NCI-H2196 (cell line): ENCODE results near the gene ANKRA2.
A peak's percentile ranks its signal among the peaks of the same experiment; 100 is the strongest.
"Not testable (repeated sequence)": the region's sequence is repeated elsewhere in the genome, so short reads cannot be mapped to it uniquely, and the experiment has no call there.

Experiments
- DNase-seq: peaks from one replicate; lab custom pipeline; 2025; ENCODE audit not compliant: unreplicated experiment; lab: John Stamatoyannopoulos, UW

Gene ANKRA2

DNA sequence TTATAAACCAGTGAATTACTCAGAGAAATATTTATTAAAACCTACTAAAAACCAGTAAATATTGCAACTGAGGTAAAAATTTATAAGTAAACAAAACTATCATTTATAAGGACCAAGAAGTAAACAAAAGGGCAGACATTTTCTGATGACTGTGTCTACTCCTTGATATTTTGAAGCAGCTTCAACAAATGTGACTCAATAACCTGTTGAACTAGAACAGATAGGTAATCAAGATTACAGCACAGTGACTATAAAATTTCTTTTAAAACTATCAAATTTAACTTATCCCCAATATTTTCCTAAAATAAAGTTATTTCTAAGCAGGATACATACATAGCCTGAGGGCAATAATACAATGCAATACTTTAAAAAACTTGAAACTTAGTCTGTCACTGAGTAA is 12.8 kb downstream of the ANKRA2 start:
- no peak for DNase-seq

DNA sequence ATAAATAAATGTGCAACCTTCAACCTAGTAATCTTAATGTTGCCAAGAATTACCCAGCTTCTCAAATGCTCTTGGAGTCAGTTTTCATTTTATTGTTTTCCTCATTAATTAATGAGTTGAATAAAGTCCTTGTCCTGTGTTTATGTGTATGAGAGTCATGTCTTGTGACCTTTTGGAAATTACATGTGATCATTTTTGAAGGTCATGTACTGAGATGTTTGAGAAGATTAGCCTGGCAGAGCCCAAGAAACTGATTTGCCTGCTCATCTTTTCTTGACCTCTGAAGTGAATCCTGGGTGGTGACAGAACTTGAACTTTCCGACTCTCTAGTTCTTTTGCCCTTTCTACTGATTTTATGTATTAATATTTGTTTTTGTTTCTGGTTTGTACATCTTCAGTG is 15.4 kb downstream of the ANKRA2 start:
- DNase-seq, result no peak

DNA sequence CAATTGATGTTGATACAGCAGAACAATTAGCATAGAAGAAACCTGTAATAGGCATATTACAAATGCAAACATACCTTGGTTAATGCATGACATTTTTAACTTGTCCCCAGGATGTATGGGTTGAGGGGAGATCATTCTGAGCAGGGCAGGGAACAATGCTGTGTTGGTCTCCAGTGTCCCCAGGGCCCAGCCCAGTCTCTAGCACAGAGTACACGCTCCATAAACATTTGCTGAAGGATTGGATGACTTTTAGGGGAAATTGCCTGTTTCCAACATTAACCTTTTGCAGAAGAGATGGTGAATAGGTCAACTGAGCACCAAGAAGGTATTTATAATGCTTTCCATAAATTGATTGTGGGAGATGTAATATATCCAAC is 20.0 kb downstream of the ANKRA2 start:
- no peak for DNase-seq

DNA sequence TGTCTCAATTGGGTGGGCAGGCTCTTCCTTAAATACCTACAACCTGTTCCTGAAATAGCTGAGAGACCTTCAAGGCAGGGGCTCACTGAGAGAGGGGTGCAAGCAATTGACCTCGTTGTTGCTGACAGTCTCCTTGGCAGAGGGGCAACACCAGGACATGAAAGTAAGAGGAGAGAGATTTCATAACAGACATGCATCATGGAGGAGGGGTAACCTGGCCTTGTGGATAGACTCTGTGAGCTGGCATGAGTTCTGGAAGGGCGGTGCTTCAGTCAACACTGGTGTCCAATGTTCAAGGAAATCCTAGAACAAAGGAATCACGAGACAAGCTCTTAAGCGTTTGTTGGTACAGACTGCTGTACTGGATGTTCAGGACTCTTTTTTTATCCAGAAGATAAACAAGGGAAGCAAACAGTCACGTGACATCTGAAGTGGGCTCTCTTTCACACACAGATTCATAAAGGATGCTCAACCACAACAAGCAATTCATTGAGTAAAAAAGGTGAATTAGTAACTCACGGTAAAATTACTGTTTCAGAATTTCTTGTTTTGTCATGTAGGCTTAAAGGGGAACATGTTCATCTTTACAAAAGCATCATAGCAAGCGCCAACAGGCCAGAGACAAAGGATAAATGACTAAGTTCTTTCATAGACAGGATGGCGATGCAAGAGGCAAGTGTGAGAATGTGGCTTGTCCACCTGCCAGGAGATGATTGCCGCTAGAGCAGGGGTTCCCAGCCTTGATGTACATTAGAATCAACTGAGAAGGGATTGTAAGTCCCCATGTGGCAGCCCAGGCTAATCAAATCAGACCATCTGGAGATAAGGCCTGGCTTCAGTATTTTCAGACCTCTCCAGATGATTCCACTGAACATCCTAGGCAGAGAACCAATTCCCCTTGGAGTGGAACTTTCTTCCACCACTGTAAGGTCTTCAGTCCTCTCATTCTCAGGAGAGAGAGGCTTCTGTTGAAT is 20.7 kb downstream of the ANKRA2 start:
- peak; percentile 88 for DNase-seq

DNA sequence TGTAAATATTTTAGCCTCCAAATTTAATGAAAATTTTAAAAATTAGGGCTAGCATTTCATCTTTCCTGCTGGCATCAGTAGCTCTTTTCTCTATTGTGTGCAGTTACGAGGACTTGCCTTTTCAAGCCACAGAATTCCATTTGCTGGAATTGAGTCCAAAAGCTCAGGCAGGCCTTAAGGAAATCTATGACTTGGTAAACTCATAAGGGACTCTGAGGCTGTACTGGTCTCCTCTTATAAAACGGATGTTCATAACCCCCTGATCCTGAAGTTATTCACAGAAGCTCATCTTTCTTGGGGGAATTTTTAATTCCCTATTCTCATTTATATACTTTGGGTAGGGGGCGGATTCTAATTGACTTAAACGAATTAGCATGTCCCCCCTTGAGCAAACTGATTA is 23.4 kb downstream of the ANKRA2 start:
- no peak for DNase-seq

DNA sequence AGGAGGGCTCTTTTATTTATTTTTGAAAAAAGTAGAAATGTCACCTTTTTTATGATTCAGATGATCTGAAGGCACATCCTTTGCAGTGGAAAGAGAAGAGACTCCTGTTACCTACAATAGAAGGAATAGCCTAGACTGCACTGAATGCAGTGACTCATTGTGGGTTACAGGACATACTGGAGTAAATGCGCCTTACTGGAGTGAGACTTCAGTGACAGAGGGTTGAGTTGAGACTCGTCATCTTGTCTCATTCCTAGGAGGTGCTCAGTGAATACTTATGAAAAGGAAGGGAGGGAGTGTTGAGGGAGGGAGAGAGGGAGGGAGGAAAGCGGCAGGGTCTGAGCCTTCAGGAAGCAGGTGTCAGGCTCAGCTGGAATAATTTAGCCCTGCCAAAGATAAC is 25.2 kb downstream of the ANKRA2 start:
- peak; percentile 11 for DNase-seq

DNA sequence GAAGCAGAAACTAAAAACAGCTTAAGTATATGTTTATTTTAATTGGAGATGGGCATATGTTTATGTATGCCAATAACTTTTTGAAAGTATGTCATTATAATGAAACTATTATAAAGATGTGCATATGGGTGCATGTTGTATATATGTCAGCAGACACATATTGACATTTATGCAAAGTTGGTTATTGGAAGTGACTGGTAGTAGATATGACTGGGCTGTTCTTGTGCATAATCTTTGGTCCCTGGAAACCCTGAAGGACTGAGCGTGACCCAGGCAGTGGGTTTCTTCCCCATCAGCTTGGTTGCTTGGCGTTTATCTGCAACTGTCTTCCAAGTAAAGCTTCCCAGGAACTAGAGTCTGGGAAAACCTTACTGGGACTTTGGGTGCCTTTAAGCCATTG is 25.7 kb downstream of the ANKRA2 start:
- DNase-seq, result no peak

DNA sequence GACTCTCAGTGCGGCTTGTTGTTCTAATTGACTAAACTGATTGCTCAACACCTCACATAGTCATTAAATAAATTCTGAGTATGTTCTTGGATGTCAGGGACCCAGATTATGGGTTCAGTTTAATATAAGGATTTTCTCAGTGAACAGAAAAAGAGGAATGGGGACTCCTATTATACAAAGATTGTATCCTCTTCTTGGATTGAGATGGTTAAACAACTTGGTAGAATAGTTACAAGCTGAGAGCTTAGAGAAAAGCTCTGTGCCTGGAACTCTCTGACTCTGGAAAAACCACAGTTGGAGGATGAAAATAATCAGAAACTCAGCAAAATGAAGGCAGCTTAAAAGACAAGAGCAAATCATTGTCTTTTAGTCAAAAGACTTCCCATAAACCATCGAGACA is 30.5 kb downstream of the ANKRA2 start:
- no peak for DNase-seq

DNA sequence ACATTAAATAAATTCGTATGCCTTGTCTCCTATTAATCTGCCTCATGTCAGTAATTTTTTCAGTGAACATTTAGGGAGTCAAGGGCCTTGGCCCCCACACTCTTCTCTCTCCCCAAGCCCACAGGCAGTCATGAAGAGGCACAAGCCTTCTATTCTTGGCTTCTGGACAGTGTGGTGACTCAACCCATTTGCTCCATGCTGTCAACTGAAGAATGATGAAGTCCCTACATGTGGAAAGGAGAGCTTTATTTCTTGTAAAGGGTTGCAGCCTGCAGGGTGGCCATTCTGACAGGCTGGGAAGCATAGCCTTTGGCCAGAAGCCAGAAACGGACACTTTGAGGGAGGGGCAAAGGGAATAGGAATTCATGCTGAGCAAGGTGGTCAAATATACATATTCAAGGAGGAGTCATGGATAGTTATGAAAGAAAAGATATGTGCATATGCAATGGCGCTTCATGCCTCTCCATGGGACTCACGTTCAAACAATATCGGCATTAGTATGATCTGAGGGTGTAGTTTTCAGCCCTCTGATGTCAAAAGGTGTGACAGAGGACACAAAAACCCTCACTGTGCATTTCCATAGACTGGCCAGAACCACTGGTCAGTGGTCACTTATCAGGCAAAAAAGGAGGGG is 31.3 kb downstream of the ANKRA2 start:
- DNase-seq, result no peak

DNA sequence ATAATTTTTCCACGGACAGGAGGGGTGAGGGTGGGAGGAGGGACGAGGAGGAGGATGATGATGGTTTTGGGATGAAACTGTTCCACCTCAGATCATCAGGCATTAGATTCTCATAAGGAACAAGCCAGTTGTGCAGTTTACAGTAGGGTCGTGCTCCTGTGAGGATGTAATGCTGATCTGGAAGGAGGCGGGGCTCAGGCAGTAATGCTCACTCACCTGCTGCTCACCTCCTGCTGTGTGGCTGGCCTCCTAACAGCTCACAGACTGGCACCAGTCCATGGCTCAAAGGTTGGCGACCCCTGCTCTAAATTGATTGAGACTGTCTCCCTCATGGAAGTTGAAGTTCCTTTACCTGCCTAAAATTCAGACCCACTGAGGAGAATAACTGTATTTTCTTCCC is 33.2 kb downstream of the ANKRA2 start:
- DNase-seq, result no peak

DNA sequence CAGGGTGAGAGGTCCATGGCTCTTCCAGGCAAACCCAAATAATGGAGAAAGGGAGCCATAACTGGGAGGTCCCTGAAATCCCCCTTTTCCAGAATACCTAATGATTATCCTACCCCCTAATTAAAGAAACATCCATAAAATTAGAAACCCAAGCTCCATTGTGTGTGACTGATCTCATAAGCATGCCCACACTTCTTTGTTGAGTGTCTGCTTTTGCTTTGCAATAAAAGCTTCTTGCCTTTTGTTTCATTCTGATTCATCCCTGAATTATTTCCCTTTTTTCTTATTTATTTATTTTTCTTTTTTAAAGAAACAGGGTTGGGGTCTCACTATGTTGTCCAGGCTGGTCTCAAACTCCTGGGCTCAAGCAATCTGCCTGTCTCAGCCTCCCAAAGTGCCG is 34.1 kb downstream of the ANKRA2 start:
- no peak for DNase-seq

DNA sequence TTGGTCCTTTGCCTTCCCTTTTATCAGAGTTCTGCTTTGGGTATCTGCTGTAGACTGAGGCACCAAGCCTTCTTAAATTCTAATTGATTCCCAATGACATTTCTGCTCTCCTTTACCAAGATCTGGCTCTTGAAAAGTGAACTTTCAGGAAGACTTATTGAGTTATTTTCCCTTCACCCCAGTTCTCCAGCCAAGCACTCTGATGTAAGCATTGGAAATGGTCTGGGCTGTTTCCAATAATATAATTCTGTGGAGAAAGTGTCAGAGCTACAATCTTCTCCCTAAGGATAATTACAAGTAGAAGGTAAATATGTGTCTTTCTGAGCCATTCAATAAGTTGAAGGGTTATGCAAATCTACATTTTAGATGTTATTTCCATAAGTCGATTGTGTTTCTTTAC is 36.4 kb downstream of the ANKRA2 start:
- DNase-seq, result no peak

DNA sequence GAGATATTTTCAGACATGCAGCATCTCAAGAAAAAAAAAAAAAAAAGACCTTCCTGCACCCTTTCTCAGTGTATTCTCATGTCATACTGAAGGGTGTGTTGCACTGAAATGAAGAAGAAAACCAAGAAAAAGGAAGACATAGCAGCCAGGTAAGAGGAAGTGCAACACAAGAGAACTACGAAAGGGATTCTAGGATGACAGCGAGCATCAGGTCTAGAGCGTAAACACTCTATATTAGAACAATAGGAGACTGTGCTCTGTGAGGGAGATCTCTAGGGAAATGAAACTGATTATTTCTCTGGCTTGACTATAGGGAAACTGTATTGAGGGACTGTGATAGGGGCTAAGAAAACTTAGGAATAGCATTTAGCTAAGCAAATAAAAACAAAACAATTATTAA is 37.2 kb downstream of the ANKRA2 start:
- DNase-seq, result no peak

DNA sequence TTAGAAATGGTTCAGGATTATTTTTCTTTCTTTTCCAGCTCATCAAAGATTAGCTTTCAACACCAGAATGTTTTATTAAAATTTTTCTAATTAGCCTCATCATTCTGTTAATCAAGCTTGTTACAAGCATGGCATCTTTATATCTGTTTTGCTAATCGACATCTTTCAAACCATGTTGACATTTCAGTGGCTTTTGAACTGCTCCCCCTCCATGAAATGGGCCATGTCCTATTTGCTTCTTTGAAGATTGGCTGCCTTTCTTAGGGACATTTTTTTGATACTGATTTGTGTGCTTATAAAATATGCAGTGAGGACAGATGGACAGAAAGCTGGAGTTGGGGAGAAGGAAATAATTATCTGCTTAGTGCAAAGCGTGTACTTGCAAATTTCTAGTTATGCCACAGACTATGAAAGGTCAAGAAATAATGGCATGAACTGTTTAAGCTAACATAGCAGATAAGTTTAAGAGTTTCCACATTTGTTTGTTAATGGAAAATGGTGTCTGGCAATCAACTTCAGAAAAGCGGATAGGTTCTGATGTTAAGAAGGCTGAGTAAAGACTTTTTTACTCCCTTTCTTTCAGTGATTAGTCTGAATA is 39.7 kb downstream of the ANKRA2 start:
- DNase-seq, result no peak

DNA sequence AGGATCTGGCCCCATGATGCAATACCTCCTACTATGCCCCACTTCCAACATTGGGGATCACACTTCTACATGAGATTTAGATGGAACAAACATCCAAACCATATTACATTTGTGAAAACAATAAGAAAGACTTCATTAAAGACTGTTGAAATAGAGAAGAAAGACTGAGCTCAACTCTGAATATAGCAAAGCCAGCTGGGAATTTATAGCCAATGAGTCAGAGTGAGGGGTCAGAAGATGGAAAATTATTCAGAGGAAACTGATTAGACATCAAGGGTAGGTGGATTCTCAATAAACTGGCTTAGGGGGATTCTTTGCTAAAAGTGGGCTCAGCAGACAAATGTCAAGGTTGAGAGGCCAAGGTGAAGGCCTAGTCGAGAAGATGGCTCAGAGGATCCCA is 41.6 kb downstream of the ANKRA2 start:
- no peak for DNase-seq

DNA sequence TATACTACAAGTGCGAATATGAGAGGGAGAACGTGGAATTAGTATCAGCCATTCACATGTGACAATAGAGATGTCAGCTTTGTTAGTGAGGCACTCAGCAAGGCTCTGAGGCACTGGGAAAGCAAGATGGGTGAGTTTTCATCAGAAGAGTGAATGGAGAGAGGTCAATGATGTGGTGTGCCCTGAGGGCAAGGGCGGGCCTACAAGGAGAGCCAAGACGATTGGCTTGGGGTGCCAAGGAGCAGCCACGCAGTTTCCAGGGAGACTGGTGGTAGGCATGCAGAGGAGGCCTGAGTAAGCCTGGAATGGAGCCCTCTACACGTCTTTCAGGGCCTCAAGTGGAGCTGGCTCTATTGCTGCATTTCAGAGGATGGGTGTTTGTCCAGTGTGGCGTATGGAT is 42.5 kb downstream of the ANKRA2 start:
- no peak for DNase-seq

DNA sequence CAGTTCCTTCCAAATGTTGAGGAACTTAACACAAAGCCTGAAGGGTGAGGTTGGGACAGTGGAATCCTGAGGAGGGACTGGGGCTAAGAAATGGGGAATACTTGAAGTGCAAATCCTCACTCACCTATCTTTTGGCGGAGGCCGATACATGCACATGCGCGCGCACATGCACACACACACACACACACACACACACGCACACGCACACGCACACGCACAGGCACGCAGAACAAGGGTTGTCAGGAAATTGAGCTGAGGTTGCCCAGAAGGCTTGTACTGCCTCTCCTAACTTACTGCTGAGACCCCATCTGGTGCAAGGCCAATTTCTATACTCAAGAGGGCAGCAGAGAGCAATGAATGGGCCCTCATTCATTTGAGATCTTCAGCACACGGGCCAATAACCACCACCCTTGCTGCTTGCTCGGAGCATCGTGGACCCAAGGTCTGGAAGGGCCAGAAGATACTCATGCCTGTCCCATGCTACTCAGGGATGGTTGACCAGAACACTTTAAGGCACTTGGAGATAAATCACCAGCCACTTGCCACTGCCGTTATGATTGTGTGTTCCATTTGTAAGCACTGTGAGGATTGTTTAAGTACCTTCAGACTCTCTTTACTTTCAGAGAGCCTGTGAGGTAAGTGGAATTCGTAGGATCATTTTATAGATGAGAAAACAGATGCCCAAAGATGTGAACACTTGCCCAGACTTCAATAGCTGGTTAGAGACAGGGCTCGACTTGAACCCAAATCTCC is 45.7 kb downstream of the ANKRA2 start:
- DNase-seq, result peak; percentile 53

DNA sequence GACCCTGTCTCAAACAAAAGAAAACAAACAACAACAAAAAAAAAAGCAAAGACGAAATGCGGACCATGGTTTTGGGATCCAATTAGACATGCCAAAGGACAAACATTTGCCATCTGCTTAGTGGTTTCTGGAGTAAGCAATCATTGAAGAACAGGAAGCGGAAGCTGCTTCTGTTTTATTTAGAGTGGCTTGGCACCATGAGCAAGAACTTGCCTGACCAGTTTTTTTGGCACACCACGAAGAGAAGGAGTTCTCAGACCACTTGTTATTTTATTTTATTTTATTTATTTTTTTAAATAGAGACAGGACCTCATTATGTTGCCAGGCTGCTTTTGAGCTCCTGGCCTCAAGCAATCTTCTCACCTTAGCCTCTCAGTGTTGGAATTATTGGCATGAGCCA is 50.2 kb downstream of the ANKRA2 start:
- DNase-seq, result peak; percentile 69

DNA sequence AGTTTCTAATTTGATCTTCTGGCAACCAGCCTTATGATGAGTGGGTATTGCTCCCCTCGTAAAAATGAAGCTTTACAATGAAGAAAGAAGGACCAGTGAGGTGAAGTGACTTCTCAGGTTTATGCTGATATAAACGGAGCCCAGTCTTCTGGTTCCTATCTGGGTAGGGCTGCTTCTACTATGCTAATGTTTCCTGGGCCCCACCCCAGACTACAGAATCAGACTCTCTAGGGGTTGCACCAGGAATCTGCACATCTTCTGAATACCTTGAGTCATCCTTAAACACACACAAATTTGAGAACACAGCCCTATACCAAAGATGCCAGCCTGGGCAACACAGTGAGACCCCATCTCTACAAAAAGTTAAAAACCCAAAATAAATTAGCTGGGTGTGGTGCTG is 51.0 kb downstream of the ANKRA2 start:
- peak; percentile 22 for DNase-seq

DNA sequence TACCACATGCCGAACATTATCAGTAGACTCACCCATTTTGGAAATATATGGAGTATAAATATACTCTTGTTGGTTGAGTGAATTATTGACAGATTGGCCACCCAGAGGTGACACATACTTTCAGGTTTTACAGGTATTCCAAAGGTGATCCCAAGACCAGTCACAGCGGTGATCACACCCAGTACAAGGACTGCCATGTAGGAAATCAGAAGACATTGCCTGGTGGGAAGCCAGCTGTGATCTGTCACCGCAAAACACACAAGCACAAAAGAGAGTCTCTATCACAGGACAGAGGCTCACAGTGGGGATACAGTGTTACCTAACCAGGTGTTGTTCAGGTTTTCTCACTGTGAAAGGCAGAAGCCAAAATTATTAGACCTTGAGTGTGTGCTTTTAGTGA is 51.4 kb downstream of the ANKRA2 start:
- DNase-seq, result no peak

DNA sequence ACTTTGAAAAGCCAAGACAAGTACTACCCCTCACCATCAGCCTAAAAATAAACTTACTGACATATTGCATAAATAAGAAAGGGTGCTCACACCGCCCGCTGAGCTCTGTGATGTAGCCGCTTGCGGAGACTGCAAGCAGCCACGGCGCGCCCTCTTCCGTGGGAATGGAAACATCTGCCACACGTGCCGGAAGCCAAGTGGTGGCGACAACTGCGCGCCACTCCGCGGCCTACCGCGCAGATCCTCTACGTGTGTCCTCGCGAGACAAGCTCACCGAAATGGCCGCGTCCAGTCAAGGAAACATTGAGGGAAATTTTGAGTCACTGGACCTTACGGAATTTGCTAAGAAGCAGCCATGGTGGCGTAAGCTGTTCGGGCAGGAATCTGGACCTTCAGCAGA is 56.9 kb downstream of the ANKRA2 start:
- not testable (repeated sequence) for DNase-seq
